ENCODE data around the gene ARHGAP21.
A peak's percentile ranks its signal among the peaks of the same experiment; 100 is the strongest.
"Not testable (repeated sequence)": the region's sequence is repeated elsewhere in the genome, so short reads cannot be mapped to it uniquely, and the experiment has no call there.

Gene ARHGAP21

GRCh38 chr10:24730811-24731210 lies 7.1 kb upstream of the ARHGAP21 start:
- Mint-ChIP-seq H3K4me1 (no peaks in the 10 kb centered on the region), H3K27ac (no peak overlapping the region), H3K4me3 (no peak overlapping the region), H3K36me3 (no peaks in the 10 kb centered on the region), H3K9me3 (no peaks in the 10 kb centered on the region), H3K27me3 (no peaks in the 10 kb centered on the region)
- ATAC-seq: no peak

- no peaks in the 10 kb centered on the region for H3K9me3 Mint-ChIP-seq
- no peaks in the 10 kb centered on the region for H3K27me3 Mint-ChIP-seq
- no peaks in the 10 kb centered on the region for H3K4me1 Mint-ChIP-seq
- ATAC-seq: no peak
- H3K36me3 Mint-ChIP-seq: no peaks in the 10 kb centered on the region
- H3K27ac Mint-ChIP-seq: no peak overlapping the region
- H3K4me3 Mint-ChIP-seq: no peak overlapping the region
Measured at GRCh38 chr10:24727786-24728185, 4.1 kb upstream of the ARHGAP21 start.

GRCh38 chr10:24726626-24727025 lies 2.9 kb upstream of the ARHGAP21 start:
- no peak for ATAC-seq
- Mint-ChIP-seq H3K36me3 (no peaks in the 10 kb centered on the region), H3K4me3 (no peak overlapping the region), H3K9me3 (no peaks in the 10 kb centered on the region), H3K27ac (no peak overlapping the region), H3K27me3 (no peaks in the 10 kb centered on the region), H3K4me1 (peaks cover 4% of the 10 kb centered on the region)

- not testable (repeated sequence) for H3K9me3 Mint-ChIP-seq, H3K4me3 Mint-ChIP-seq, H3K27me3 Mint-ChIP-seq, H3K36me3 Mint-ChIP-seq, H3K4me1 Mint-ChIP-seq, ATAC-seq, H3K27ac Mint-ChIP-seq
Measured at GRCh38 chr10:24726029-24726428, 2.3 kb upstream of the ARHGAP21 start.

GRCh38 chr10:24724381-24725228 lies 918 bp upstream of the ARHGAP21 start:
- H3K4me3 Mint-ChIP-seq: peak overlapping the region; percentile 86
- peak overlapping the region; percentile 86 for H3K27ac Mint-ChIP-seq

GRCh38 chr10:24723386-24723787 lies 300 bp downstream of the ARHGAP21 start:
- Mint-ChIP-seq H3K36me3 (no peaks in the 10 kb centered on the region), H3K4me1 (peaks cover 12% of the 10 kb centered on the region), H3K27ac (peak overlapping the region; percentile 86), H3K27me3 (no peaks in the 10 kb centered on the region), H3K9me3 (no peaks in the 10 kb centered on the region), H3K4me3 (peak overlapping the region; percentile 53)
- peak; percentile 35 for ATAC-seq

More at GRCh38 chr10:24724381-24725228, 918 bp upstream of the ARHGAP21 start:
- Mint-ChIP-seq H3K36me3 (no peaks in the 10 kb centered on the region), H3K9me3 (no peaks in the 10 kb centered on the region), H3K27me3 (no peaks in the 10 kb centered on the region), H3K4me1 (peaks cover 12% of the 10 kb centered on the region)
- ATAC-seq: peak; percentile 92

- Mint-ChIP-seq H3K4me1 (peaks cover 12% of the 10 kb centered on the region), H3K27ac (peak overlapping the region; percentile 83), H3K36me3 (no peaks in the 10 kb centered on the region), H3K27me3 (no peaks in the 10 kb centered on the region), H3K4me3 (peak overlapping the region; percentile 97), H3K9me3 (no peaks in the 10 kb centered on the region)
- ATAC-seq: peak; percentile 35
Measured at GRCh38 chr10:24722676-24723385, 856 bp downstream of the ARHGAP21 start.

- H3K36me3 Mint-ChIP-seq: no peaks in the 10 kb centered on the region
- no peak for ATAC-seq
- peak overlapping the region; percentile 78 for H3K4me3 Mint-ChIP-seq
- H3K27ac Mint-ChIP-seq: peak overlapping the region; percentile 83
- H3K27me3 Mint-ChIP-seq: no peaks in the 10 kb centered on the region
- no peaks in the 10 kb centered on the region for H3K9me3 Mint-ChIP-seq
- peaks cover 12% of the 10 kb centered on the region for H3K4me1 Mint-ChIP-seq
Measured at GRCh38 chr10:24722131-24722675, 1.5 kb downstream of the ARHGAP21 start.

GRCh38 chr10:24721229-24722106 lies 2.2 kb downstream of the ARHGAP21 start:
- ATAC-seq: no peak
- no peaks in the 10 kb centered on the region for H3K27me3 Mint-ChIP-seq
- H3K36me3 Mint-ChIP-seq: no peaks in the 10 kb centered on the region
- H3K4me3 Mint-ChIP-seq: peak overlapping the region; percentile 78
- no peaks in the 10 kb centered on the region for H3K9me3 Mint-ChIP-seq
- H3K4me1 Mint-ChIP-seq: peaks cover 12% of the 10 kb centered on the region
- peak overlapping the region; percentile 83 for H3K27ac Mint-ChIP-seq

- Mint-ChIP-seq H3K36me3 (no peaks in the 10 kb centered on the region), H3K27ac (no peak overlapping the region), H3K27me3 (no peaks in the 10 kb centered on the region), H3K4me3 (no peak overlapping the region), H3K4me1 (peaks cover 12% of the 10 kb centered on the region), H3K9me3 (no peaks in the 10 kb centered on the region)
- ATAC-seq: no peak
Measured at GRCh38 chr10:24720096-24720495, 3.6 kb downstream of the ARHGAP21 start.

GRCh38 chr10:24718031-24718855 lies 5.4 kb downstream of the ARHGAP21 start:
- no peaks in the 10 kb centered on the region for H3K9me3 Mint-ChIP-seq
- peaks cover 12% of the 10 kb centered on the region for H3K4me1 Mint-ChIP-seq
- no peak overlapping the region for H3K4me3 Mint-ChIP-seq
- no peaks in the 10 kb centered on the region for H3K36me3 Mint-ChIP-seq
- no peaks in the 10 kb centered on the region for H3K27me3 Mint-ChIP-seq
- H3K27ac Mint-ChIP-seq: no peak overlapping the region
- no peak for ATAC-seq

- Mint-ChIP-seq H3K27me3 (no peaks in the 10 kb centered on the region), H3K4me1 (peaks cover 11% of the 10 kb centered on the region), H3K4me3 (no peak overlapping the region), H3K27ac (no peak overlapping the region), H3K9me3 (no peaks in the 10 kb centered on the region), H3K36me3 (no peaks in the 10 kb centered on the region)
- no peak for ATAC-seq
Measured at GRCh38 chr10:24716295-24716694, 7.4 kb downstream of the ARHGAP21 start.

- Mint-ChIP-seq H3K27ac (no peak overlapping the region), H3K4me3 (no peak overlapping the region), H3K27me3 (no peaks in the 10 kb centered on the region), H3K9me3 (no peaks in the 10 kb centered on the region), H3K4me1 (peaks cover 11% of the 10 kb centered on the region), H3K36me3 (no peaks in the 10 kb centered on the region)
- ATAC-seq: no peak
Measured at GRCh38 chr10:24715246-24715769, 8.4 kb downstream of the ARHGAP21 start.

- no peak for ATAC-seq
- Mint-ChIP-seq H3K4me1 (peaks cover 21% of the 10 kb centered on the region), H3K27me3 (no peaks in the 10 kb centered on the region), H3K9me3 (no peaks in the 10 kb centered on the region), H3K36me3 (no peaks in the 10 kb centered on the region), H3K27ac (no peak overlapping the region), H3K4me3 (no peak overlapping the region)
Measured at GRCh38 chr10:24713086-24713485, 10.6 kb downstream of the ARHGAP21 start.

Measured in stimulated activated memory B cell treated with anti-CD40 and anti-IgM and Interleukin-4, amounts not matched to agents 10 μg/mL and 1 μg/mL and 100 μg/mL, for 72 hours (primary cell).